OCI-LY3 (cell line): ENCODE data around the gene WHAMM.

Experiments
- H2AFZ ChIP-seq: fragments of 200-600, 300-600 bp; shearing (Covaris generic); 2 replicates; pipeline ENCODE4 v1.6.0; 2014; ENCODE audit warnings: antibody characterized with exemption, low read depth, low read length
- H3K27ac ChIP-seq: fragments of 200-600, 300-600 bp; sonication (generic); 2 replicates; pipeline ENCODE4 v1.5.1; 2014; ENCODE audit warnings: mild to moderate bottlenecking, low read length, moderate library complexity, mixed read lengths
- H3K27me3 ChIP-seq: fragments of 200-600, 300-600 bp; sonication (generic); 2 replicates; pipeline ENCODE4 v1.6.1; 2014; ENCODE audit warnings: low read depth, low read length, mixed read lengths
- H3K36me3 ChIP-seq: fragments of 200-600, 300-600 bp; sonication (generic); replicated peaks from 2 replicates; pipeline ENCODE3; 2014; ENCODE audit warnings: low read depth, low read length, mixed read lengths
- H3K4me1 ChIP-seq: fragments of 300-600, 200-600 bp; sonication (generic); 2 replicates; pipeline ENCODE4 v1.6.1; 2014; ENCODE audit warnings: low read length, mixed read lengths
- H3K4me2 ChIP-seq: fragments of 200-600, 300-600 bp; sonication (generic); 2 replicates; pipeline ENCODE4 v1.6.1; 2014; ENCODE audit warnings: low read length, mixed read lengths
- H3K4me3 ChIP-seq: fragments of 300-600, 200-600 bp; sonication (generic); 2 replicates; pipeline ENCODE4 v1.5.1; 2014; ENCODE audit warnings: antibody characterized with exemption, mild to moderate bottlenecking, low read length, moderate library complexity
- H3K79me2 ChIP-seq: fragments of 300-600, 200-600 bp; shearing (Covaris generic); 2 replicates; pipeline ENCODE4 v1.6.1; 2014; ENCODE audit warnings: mild to moderate bottlenecking, low read length, mixed read lengths
- H3K9ac ChIP-seq: fragments of 300-600, 200-600 bp; shearing (Covaris generic); 2 replicates; pipeline ENCODE4 v1.6.0; 2014; ENCODE audit warnings: mild to moderate bottlenecking, low read length, moderate library complexity
- H3K9me3 ChIP-seq: fragments of 200-600, 300-600 bp; shearing (Covaris generic); 2 replicates; pipeline ENCODE4 v1.6.1; 2014; ENCODE audit warnings: low read length, mixed read lengths; ENCODE audit not compliant: insufficient read depth
- H4K20me1 ChIP-seq: fragments of 200-600, 300-600 bp; sonication (generic); 2 replicates; pipeline ENCODE4 v1.6.1; 2016; ENCODE audit warnings: low read length, mixed read lengths; ENCODE audit not compliant: insufficient read depth
- CTCF ChIP-seq: fragments of 200-600, 300-600 bp; sonication (generic); IDR thresholded peaks from 2 replicates; pipeline ENCODE4 v1.5.1; 2014; ENCODE audit warnings: antibody characterized with exemption, low read length, low read depth
- EZH2phosphoT487 ChIP-seq: fragments of 200-600 bp; shearing (Covaris generic); IDR thresholded peaks from 2 replicates; pipeline ENCODE4 v1.6.1; 2018; ENCODE audit warnings: antibody characterized with exemption, mixed run types, low read depth

WHAMM gene

DNA sequence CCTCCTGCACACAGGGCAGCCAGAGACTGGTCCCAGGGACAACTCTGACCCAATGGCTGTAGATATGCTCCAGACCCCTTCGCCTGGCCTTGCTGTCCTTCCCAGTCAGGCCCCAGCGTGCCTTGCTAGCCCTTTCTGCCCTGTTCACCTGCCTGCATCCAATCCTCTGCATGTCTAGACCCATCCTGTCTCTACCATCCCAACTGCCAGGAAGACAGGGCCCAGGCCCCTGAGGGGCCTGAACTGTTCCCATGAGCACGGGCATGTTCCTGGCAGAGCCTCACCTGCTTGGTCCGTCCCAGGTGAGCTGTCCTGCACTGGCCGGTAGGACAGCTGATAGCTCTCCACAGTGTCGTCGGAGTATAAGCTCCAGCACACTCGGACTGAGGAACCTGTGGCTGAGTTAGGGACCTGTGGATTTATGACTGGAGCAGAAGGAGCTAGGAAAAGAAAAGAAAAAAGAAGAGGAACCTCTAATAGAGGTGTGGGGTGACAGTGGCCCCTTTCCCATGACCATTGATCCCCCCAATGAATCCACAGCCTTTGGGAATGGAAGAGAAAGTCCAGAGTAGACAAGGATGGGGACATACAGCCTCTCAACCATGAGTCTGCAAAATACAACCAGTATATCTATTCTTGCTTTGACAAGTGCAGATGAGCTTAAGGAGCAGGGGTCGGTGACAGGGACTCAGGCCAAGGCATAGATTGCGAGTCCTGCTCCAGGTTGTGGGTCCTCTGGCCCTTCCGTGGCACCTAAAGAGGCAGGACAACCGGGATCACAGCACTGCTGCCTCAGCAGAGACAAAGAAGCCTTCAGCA lies 37.4 kb upstream of the WHAMM start:
- Histone ChIP-seq H3K27me3 (no peaks in the 10 kb centered on the region), H3K4me2 (no peak overlapping the region), H3K27ac (no peak overlapping the region), H3K9ac (no peak overlapping the region), H3K4me1 (no peaks in the 10 kb centered on the region), H3K4me3 (no peak overlapping the region), H3K9me3 (no peaks in the 10 kb centered on the region), H3K79me2 (no peaks in the 10 kb centered on the region), H3K36me3 (peaks cover 6% of the 10 kb centered on the region), H2AFZ (no peak overlapping the region), H4K20me1 (no peaks in the 10 kb centered on the region; the same call in 1 of the 2 replicates)
- TF ChIP-seq CTCF, result no peak
- no peak for TF ChIP-seq EZH2phosphoT487

DNA sequence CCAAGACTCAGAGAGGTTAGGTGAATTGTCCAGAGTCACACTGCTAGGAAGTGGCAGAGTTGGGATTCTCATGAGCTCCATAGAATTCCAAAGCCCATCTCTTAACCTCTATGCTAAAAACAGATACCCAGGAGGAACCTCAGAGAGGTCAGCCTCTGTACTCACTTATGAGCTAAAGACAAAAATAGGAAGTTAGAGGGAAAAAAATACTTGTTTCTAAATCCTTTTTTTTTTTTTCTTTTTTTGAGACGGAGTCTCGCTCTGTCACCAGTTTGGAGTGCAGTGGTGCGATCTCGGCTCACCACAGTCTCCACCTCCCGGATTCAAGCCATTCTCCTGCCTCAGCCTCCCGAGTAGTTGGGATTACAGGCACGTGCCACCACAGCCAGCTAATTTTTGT lies 34.9 kb upstream of the WHAMM start:
- no peak overlapping the region for H3K9ac ChIP-seq
- H3K36me3 ChIP-seq, result no peaks in the 10 kb centered on the region
- no peaks in the 10 kb centered on the region for H3K79me2 ChIP-seq
- TF ChIP-seq CTCF (no peak), EZH2phosphoT487 (no peak)
- no peaks in the 10 kb centered on the region for H3K9me3 ChIP-seq
- no peak overlapping the region for H3K4me3 ChIP-seq
- H3K4me2 ChIP-seq, result no peak overlapping the region
- H3K4me1 ChIP-seq, result no peaks in the 10 kb centered on the region
- H2AFZ ChIP-seq, result no peak overlapping the region
- H3K27me3 ChIP-seq, result no peaks in the 10 kb centered on the region
- H4K20me1 ChIP-seq, result no peaks in the 10 kb centered on the region
- H3K27ac ChIP-seq, result no peak overlapping the region

DNA sequence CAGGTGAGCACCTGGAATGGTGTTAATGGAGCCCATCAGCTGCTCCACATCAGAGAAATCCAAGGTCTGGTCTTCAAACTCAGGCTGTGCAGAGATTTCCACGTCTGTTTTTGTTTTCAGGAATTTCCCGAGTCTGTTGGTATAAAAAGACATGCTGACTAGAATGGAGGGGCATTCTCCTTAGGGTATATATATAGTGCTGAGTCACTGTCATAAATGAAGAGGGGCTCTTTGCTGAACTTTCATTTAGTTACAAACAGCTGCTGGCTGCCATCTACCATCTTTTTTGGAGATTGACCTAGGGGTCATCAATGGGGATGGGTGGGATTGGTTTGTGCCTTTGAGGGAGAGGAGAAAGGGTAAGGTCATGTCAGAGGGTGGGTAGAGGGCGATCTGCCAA lies 30.7 kb upstream of the WHAMM start:
- Histone ChIP-seq H2AFZ (no peak overlapping the region), H3K9ac (no peak overlapping the region), H3K27me3 (no peaks in the 10 kb centered on the region), H3K79me2 (no peaks in the 10 kb centered on the region), H3K9me3 (no peaks in the 10 kb centered on the region), H3K4me3 (no peak overlapping the region), H3K27ac (no peak overlapping the region), H3K4me1 (no peaks in the 10 kb centered on the region), H3K36me3 (no peaks in the 10 kb centered on the region), H3K4me2 (no peak overlapping the region), H4K20me1 (no peaks in the 10 kb centered on the region)
- no peak for TF ChIP-seq CTCF
- no peak for TF ChIP-seq EZH2phosphoT487

DNA sequence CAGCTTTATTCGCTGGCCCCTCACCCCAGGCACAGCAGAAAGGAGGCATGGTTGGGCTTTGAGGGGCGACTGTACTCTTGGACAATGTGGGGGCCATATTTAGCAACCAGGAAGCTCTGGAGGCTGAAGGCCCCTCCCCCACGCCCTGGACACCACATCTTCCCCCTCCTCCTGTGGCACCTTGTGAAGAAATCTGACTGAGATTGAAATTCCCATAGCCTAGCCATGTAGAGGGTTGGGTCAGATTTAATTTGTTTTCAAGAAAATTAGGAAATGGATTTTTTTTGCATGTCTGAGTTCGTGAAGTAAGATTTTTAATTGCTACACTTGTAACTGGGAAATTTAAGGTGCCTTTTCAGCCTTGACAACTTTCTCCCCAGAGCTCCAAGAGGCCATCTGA lies 28.1 kb upstream of the WHAMM start:
- Histone ChIP-seq H3K36me3 (no peaks in the 10 kb centered on the region), H2AFZ (no peak overlapping the region), H3K9ac (no peak overlapping the region), H3K4me3 (no peak overlapping the region), H4K20me1 (no peaks in the 10 kb centered on the region), H3K79me2 (no peaks in the 10 kb centered on the region), H3K4me1 (no peaks in the 10 kb centered on the region), H3K4me2 (no peak overlapping the region), H3K27me3 (0 out of 2 replicates have a peak, but pooled peaks cover 5% of the 10 kb centered on the region), H3K9me3 (no peaks in the 10 kb centered on the region), H3K27ac (no peak overlapping the region)
- TF ChIP-seq EZH2phosphoT487, result no peak
- TF ChIP-seq CTCF, result no peak
